SU-DHL-6 (cell line): ENCODE results near the gene ATR.

Experiments used
- CTCF ChIP-seq: fragments of 200-600 bp; sonication (generic); IDR thresholded peaks from one replicate; pipeline ENCODE4 v1.5.1; 2017; ENCODE audit warnings: antibody characterized with exemption, mild to moderate bottlenecking, low read length, moderate library complexity; ENCODE audit not compliant: insufficient read depth, poor library complexity, severe bottlenecking
- EZH2phosphoT487 ChIP-seq: fragments of 200-600 bp; sonication (generic), shearing (Covaris generic); conservative IDR thresholded peaks from 2 replicates; pipeline ENCODE4 v1.6.1; 2018; ENCODE audit warnings: mild to moderate bottlenecking, antibody characterized with exemption, low read length, moderate library complexity, mixed read lengths

- TF ChIP-seq CTCF (no peak), EZH2phosphoT487 (no peak)
These were observed 721 bp downstream of the ATR start for GRCh38 chr3:142577696-142578328.
